GM12873 (cell line): ENCODE results near the gene EFS.

Experiments
- TF ChIP-seq, protein P1 (sequence below): IDR thresholded peaks from 2 replicates; pipeline ENCODE4 v1.5.1; 2012; ENCODE audit warnings: low read depth, mild to moderate bottlenecking, moderate library complexity, low read length, control low read depth; ENCODE audit not compliant: insufficient read depth; ENCODE audit errors: missing control alignments

EFS gene

DNA sequence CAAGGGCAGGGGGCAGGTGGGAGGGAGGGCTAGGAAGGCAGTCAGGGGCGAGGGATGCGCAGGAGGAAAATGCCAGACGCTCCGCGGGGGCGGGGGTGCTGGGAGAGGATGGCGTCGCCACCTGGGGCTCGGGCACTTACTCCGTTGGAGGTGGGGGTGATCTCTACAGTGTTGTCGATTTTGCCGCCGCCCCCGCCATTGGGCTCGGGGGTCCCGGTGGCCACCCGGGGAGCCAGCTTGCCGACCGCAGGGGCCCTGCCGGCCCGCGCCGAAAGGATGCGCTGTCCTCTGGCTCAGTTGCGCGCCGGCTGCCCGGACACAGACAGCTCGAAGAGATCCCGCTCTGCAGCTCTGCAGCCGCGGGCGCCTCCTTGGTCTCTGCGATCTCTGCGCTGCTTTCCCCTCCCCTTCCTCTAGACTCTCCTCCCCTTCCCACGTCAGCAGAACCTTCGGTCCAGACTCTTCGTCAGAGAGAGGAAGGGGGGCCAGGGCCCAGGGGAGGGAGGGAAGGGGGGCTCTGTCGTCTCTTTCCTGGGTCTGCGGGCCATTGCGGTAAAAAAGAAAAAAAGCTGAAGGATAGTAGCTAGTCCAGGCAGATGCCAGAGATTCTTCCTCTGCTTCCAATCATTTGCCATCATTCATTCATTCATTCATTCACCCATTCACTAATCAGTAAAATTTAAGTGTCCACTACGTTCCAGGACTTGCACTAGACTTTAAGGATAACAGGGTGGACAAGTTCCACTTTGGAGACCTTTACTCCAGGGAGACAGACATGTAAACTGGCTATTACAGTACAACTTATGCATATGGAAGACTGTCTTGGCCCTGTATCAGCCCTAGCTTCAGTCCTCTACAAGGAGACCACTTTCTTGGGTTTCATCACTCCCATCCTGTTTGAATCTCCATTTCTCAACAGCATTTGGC is 12.2 kb downstream of the EFS start, which contains the start of gene SLC22A17:
Gene SLC22A17 (minus strand): TSS at position 382 of the 927 bp plus-strand sequence.
- TF ChIP-seq, protein P1, sequence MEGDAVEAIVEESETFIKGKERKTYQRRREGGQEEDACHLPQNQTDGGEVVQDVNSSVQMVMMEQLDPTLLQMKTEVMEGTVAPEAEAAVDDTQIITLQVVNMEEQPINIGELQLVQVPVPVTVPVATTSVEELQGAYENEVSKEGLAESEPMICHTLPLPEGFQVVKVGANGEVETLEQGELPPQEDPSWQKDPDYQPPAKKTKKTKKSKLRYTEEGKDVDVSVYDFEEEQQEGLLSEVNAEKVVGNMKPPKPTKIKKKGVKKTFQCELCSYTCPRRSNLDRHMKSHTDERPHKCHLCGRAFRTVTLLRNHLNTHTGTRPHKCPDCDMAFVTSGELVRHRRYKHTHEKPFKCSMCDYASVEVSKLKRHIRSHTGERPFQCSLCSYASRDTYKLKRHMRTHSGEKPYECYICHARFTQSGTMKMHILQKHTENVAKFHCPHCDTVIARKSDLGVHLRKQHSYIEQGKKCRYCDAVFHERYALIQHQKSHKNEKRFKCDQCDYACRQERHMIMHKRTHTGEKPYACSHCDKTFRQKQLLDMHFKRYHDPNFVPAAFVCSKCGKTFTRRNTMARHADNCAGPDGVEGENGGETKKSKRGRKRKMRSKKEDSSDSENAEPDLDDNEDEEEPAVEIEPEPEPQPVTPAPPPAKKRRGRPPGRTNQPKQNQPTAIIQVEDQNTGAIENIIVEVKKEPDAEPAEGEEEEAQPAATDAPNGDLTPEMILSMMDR, result no peak

DNA sequence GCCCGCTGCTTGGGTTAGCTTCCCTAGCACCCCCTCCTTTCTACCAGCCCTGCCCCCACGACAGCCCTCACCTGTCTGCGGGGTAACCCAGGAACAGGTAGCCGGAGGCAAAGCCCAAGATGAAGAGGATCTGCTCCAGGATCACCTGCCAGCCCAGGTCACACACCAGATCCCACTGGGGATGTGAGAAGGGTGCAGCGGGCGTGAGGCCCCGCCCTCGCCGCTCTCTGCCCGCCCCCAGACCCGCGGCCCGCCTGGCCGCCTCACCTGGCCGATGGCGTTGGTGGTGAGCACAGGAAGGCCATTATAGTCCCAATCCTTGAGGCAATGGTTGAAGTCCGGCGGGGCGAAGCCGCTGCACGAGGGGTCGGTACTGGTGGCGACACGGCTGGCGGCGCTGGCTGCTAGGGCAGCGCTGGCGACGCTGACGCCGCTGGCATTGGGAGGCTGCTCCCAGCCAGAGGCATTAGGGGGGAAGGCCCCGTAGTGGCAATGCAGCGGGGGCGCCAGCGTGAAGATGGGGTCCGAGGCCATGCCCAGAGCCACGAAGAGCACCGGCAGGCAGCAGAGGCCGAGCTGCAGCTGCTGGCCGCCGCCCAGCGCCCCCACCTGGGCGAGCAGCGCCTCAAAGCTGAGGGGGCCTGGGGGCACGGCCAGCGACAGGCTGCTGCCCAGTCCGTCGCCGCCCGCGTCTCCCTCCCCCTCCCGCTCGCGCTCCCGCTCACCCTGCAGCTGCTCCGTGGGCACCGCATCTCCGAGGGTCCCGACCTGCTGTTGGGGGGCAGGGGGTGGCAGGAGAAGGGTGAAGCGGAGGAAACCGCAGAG is 13.1 kb downstream of the EFS start:
- TF ChIP-seq, protein P1, result peak; percentile 9

DNA sequence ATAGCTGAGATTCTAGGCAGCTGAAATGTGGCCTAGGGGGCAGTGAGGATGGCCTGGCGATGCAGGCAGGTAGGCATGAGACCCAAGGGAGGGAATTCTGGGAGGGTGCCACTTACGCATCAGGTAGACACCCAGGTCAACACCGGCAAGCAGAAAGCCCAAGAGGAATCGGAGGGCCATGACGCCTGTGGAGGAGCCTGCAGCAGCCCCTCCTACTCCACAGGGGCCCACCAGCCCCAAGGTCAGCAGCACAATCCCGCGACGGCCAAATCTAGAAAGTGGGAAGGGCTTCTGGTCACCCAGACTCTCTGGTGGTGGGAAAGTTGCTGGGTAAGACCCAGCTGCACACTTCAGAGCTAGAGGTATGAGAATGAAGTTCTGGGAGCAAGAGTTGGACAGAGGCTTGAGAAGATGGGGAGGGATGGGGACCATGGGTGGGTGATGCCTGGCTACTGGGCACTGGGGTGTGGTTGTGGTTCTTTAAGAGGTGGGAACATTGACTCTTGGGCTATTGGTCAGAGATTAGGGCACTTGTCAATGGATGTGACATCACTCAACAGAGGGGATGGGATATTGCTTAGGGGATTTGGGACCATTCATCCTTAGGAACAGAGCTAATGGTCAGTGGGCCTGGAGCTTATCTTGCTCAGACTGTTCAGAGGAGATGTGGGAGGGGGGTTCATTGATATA is 15.7 kb downstream of the EFS start:
- TF ChIP-seq, protein P1, result no peak

DNA sequence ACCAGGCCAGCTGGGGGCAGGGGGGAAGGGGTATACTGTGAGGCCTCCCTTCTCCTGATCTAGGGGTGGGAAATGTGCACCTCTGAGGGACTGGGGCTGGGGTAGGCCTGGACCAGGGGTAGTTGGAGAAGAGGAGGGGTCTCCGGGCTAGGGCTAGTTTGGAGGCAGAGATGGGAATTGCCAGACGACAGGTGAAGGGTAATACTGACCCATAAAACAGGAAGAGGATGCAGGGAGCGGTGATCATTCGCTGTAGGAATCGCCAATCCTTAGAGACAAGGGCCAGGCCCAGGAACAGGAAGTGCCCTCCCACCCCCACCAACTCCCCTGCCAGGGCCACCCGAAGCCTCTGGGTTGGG is 16.7 kb downstream of the EFS start:
- TF ChIP-seq, protein P1, result no peak

DNA sequence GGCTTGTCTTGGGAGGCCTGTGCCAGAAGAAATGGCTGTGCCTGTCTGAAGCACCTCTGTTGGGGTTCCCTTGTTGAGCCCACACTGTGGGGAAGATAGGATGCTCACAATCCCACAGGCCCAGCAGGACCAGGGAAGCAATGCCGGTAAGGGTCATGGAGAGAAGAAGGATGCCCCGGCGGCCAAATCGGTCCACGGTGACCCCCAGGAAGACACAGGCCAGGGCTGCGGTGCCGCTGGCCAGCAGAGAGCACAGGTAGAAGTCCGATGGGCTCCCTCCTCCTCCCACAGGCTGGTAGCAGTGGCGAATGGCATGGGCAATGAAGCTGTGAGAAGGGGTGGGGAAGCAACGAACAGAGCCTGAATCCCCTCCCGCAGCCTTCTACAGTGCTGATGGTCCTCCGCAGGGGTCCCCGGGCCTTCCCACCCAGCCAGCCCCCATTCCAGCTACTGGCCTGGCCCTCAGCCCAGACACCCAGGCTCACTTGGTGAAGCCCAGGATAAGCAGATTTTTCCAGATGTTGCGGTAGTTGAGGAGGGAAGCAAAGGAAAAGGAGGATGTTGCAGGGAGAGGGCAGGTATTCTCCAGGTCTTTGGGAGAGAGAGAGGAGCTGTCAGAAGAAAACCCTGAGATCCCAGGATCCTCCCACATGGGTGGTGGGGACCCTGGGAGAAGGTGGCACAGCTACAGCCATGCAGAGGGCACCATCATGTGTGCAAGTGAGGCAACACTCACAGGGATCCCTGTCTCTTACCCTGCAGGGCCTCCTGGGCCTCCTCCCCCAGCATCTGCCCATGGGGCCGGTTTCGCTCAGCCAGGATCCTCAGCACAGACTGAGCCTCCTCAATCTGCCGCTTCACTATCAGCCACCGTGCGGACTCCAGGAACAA is 17.3 kb downstream of the EFS start:
- TF ChIP-seq, protein P1, result no peak

DNA sequence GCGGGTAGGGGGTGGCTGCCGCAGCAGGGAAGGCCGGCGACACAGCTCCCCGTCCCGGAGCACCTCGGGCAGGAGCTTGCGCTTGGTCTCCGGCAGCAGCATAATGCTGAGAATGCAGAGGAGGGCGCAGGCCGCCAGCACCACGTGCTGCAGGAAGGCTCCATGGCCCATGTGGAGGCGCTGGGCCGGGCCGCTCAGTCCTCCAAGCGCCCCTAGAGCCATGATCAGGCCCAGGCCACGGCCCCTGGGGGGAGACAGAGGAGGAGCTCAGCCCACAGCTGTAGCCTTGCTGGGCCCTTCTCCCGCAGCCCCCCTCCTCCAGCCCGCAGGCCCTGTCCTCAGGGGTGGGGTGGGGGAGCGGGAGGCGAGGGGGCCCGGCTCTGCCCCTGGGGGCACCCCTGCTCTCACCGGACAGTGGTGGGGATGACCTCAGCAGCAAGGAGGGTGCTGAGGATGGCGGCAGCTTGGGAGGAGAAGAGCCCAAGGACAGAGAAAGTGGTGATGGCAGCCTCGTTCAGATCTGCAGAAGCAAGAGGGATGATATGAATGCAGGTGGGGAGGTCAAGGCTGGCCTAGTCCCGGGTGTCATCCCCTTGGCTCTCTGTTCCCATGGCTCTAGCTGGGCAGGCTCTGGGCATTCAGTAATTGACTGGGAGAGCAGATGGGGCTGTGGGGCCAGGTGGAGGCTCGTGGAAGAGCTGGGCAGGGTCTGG is 18.1 kb downstream of the EFS start:
- TF ChIP-seq, protein P1, result no peak
